K562 (cell line): ENCODE data around the gene CALCOCO2. TPM values are rescaled to one million over a fixed set of nuclear protein-coding genes. Genes with fewer than 3 reads are reported as not detected.

Experiments used
- ARID3A ChIP-seq: IDR thresholded peaks from 2 replicates; pipeline ENCODE4 v1.6.1; 2012; ENCODE audit warnings: low read depth, low read length, improper control_type of control experiment, borderline replicate concordance
- BRF2 ChIP-seq: IDR thresholded peaks from 3 replicates; pipeline ENCODE4 v1.6.1; 2011; ENCODE audit warnings: borderline replicate concordance, mild to moderate bottlenecking; ENCODE audit not compliant: insufficient read length, insufficient read depth
- CBFA2T3 ChIP-seq: fragments of 450-650 bp; IDR thresholded peaks from 2 replicates; pipeline ENCODE4 v1.6.1; 2017
- DACH1 ChIP-seq: fragments of 450-650 bp; IDR thresholded peaks from 2 replicates; pipeline ENCODE4 v1.6.1; 2018; ENCODE audit not compliant: partially characterized antibody
- E2F3 ChIP-seq: fragments of 250-450 bp; sonication (Bioruptor Pico); IDR thresholded peaks from 2 replicates; pipeline ENCODE4 v1.4.0; 2020; ENCODE audit warnings: mild to moderate bottlenecking
- ETV5 ChIP-seq: sonication (generic); formaldehyde crosslinking; IDR thresholded peaks from 2 replicates; pipeline ENCODE4 v1.4.0; 2020; ENCODE audit warnings: low read depth, mild to moderate bottlenecking, missing genetic modification reagents
- FOXJ3 ChIP-seq: sonication (generic); formaldehyde crosslinking; IDR thresholded peaks from 2 replicates; pipeline ENCODE4 v1.4.0; 2020; ENCODE audit warnings: mild to moderate bottlenecking, missing genetic modification reagents
- KDM1A ChIP-seq, 2 experiments: fragments of 450-650 bp; IDR thresholded peaks; 2 replicates each; pipeline ENCODE4 v1.6.1; 2016; ENCODE audit warnings: mild to moderate bottlenecking in 2 of 2
- MAZ ChIP-seq, 2 experiments: fragments of 450-650 bp in 1 of 2; sonication (generic) in 1 of 2; formaldehyde crosslinking; IDR thresholded peaks in 1 of 2; conservative IDR thresholded peaks in 1 of 2; 2 replicates each; pipeline versions ENCODE4 v1.4.0 to v1.5.0; 2020; ENCODE audit warnings: mild to moderate bottlenecking in 1 of 2, missing genetic modification reagents in 1 of 2
- MCM3 ChIP-seq: fragments of 450-650 bp; IDR thresholded peaks from 2 replicates; pipeline ENCODE4 v1.6.1; 2016
- MEF2A ChIP-seq: IDR thresholded peaks from 2 replicates; pipeline ENCODE4 v1.6.1; 2011; ENCODE audit warnings: low read depth, mild to moderate bottlenecking, low read length, moderate library complexity; ENCODE audit not compliant: control insufficient read depth
- MTA2 ChIP-seq: fragments of 450-650 bp; IDR thresholded peaks from 2 replicates; pipeline ENCODE4 v1.6.1; 2016; ENCODE audit warnings: low read depth
- NCOA6 ChIP-seq: fragments of 450-650 bp; IDR thresholded peaks from 2 replicates; pipeline ENCODE4 v1.6.1; 2017; ENCODE audit warnings: mild to moderate bottlenecking
- PHF21A ChIP-seq: fragments of 450-650 bp; IDR thresholded peaks from 2 replicates; pipeline ENCODE4 v1.6.1; 2017; ENCODE audit warnings: low read depth, borderline replicate concordance
- SMAD1 ChIP-seq: fragments of 150-350 bp; IDR thresholded peaks from 2 replicates; pipeline ENCODE4 v1.6.1; 2014; ENCODE audit warnings: low read length, low read depth; ENCODE audit not compliant: partially characterized antibody
- U2AF2 ChIP-seq: fragments of 200-400 bp; formaldehyde crosslinking; optimal IDR thresholded peaks from 2 replicates; pipeline ENCODE3; 2017; ENCODE audit warnings: low read depth, mild to moderate bottlenecking, low read length
- ZNF165 ChIP-seq: fragments of 250-450 bp; sonication (Bioruptor Pico); IDR thresholded peaks from 2 replicates; pipeline ENCODE4 v1.4.0; 2020; ENCODE audit warnings: borderline replicate concordance
- ZNF280B ChIP-seq: fragments of 250-450 bp; sonication (Bioruptor Pico); IDR thresholded peaks from 2 replicates; pipeline ENCODE4 v1.5.1; 2021; ENCODE audit warnings: mild to moderate bottlenecking
- ZNF41 ChIP-seq: fragments of 250-450 bp; sonication (Bioruptor Pico); conservative IDR thresholded peaks from 2 replicates; pipeline ENCODE4 v1.4.0; 2020; ENCODE audit warnings: mild to moderate bottlenecking
- ZNF785 ChIP-seq: fragments of 250-450 bp; sonication (Bioruptor Pico); IDR thresholded peaks from 2 replicates; pipeline ENCODE4 v1.4.0; 2020; ENCODE audit warnings: mild to moderate bottlenecking
- polyA plus RNA-seq, 8 experiments: library from polyadenylated mRNA; depleted of rRNA in 4 of 8; stranded (reverse) in 5 of 8; unstranded in 3 of 8; fragments of >200 nt; fragmentation: Nextera tagmentation in 2 of 8; fragmentation: Illumina TruSeq in 1 of 8; extraction: Ambion mirVana in 2 of 8; extraction: Trizol in 1 of 8; gene quantifications; 2 replicates each; pipeline versions ENCODE4 v1.2.1 to v1.2.3, GENCODE V29; 2011 to 2014; ENCODE audit warnings: inconsistent platforms in 1 of 8, missing spikeins in 1 of 8
- total RNA-seq, 7 experiments: library from RNA; depleted of rRNA in 6 of 7; stranded (reverse); fragments of >200 nt in 6 of 7; fragmentation: Illumina TruSeq in 2 of 7; extraction: Trizol in 2 of 7; gene quantifications; 2 replicates each; pipeline versions ENCODE4 v1.2.1 to v1.2.3, GENCODE V29; 2011 to 2021; ENCODE audit warnings: low replicate concordance in 1 of 7
- TF ChIP-seq, protein P1 (sequence below): fragments of 450-650 bp; IDR thresholded peaks from 2 replicates; pipeline ENCODE4 v1.6.1; 2016; ENCODE audit warnings: low read depth, mild to moderate bottlenecking, moderate library complexity
- TF ChIP-seq, protein P2 (sequence below): fragments of 450-650 bp; IDR thresholded peaks from 2 replicates; pipeline ENCODE4 v1.6.1; 2016

CALCOCO2 gene
- total and polyA plus RNA-seq, 9 of the 15 experiments (the other 6 are each of a cell fraction or from before 2014, with no cell fraction given) = 24.1 to 87.3 (median 67.5) TPM

GRCh38 chr17:48871551-48872351 lies 40.9 kb downstream of the CALCOCO2 start (continued):
- TF ChIP-seq, protein P1, sequence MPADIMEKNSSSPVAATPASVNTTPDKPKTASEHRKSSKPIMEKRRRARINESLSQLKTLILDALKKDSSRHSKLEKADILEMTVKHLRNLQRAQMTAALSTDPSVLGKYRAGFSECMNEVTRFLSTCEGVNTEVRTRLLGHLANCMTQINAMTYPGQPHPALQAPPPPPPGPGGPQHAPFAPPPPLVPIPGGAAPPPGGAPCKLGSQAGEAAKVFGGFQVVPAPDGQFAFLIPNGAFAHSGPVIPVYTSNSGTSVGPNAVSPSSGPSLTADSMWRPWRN = peak; percentile 69; the same call in 1 of the 2 replicates
- peak; percentile 98 to 99 for TF ChIP-seq KDM1A (IDR thresholded peaks at IDR 0.05)
- TF ChIP-seq MCM3 = no peak
- TF ChIP-seq ZNF785 (CRISPR knock-in tag) = no peak
- no peak for TF ChIP-seq NCOA6
- TF ChIP-seq ZNF165 (CRISPR knock-in tag) = no peak
- TF ChIP-seq MEF2A = no peak
- TF ChIP-seq ARID3A = no peak
- no peak for TF ChIP-seq ZNF41 (CRISPR knock-in tag)
- peak; percentile 29 for TF ChIP-seq SMAD1
- TF ChIP-seq BRF2 = no peak
- TF ChIP-seq DACH1 = no peak
- TF ChIP-seq ETV5 (CRISPR knock-in tag) = peak; percentile 73
- TF ChIP-seq MAZ (CRISPR knock-in tag; conservative IDR thresholded peaks at IDR 0.05 in 1 of 2, IDR thresholded peaks at IDR 0.05 in 1 of 2) = 0 out of 4 replicates have a peak, but pooled peaks of 1 of the 2 experiments have one; percentile 16
- TF ChIP-seq E2F3 (CRISPR knock-in tag) = no peak
- no peak for TF ChIP-seq U2AF2
- TF ChIP-seq PHF21A = 0 out of 2 replicates have a peak, but pooled peaks have one; percentile 42
- TF ChIP-seq FOXJ3 (CRISPR knock-in tag) = no peak
- TF ChIP-seq, protein P2, sequence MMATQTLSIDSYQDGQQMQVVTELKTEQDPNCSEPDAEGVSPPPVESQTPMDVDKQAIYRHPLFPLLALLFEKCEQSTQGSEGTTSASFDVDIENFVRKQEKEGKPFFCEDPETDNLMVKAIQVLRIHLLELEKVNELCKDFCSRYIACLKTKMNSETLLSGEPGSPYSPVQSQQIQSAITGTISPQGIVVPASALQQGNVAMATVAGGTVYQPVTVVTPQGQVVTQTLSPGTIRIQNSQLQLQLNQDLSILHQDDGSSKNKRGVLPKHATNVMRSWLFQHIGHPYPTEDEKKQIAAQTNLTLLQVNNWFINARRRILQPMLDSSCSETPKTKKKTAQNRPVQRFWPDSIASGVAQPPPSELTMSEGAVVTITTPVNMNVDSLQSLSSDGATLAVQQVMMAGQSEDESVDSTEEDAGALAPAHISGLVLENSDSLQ = no peak
- TF ChIP-seq MTA2 = no peak
- no peak for TF ChIP-seq ZNF280B
- TF ChIP-seq CBFA2T3 = peak; percentile 91
